GOT3 (cell line): ENCODE data around the gene NRDC.

Experiments used
- DNase-seq: peaks from one replicate; lab custom pipeline; 2025; ENCODE audit warnings: mixed read lengths; lab: John Stamatoyannopoulos, UW

Gene NRDC

GRCh38 chr1:51761351-51761750 is 117.2 kb downstream of the NRDC start:
- no peak for DNase-seq

DNA sequence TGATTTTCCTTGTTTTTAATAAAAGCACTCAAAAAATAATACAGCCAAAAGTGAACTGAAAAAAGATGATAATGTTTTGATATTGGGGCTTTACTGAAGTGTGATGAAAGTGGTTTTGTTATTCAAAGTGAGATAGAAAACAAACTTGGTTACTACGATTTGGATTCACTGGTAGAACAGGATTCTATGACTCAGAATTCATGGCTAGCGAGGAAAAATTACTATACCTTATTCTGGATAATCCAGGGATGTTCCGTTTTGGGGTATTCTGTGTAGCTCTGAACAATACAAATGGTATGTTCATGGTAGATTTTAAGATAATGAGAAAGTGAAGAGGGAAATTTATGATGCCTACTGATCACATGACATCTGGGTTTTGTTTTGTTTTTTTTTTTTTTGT is 117.7 kb downstream of the NRDC start:
- DNase-seq, result no peak

DNA sequence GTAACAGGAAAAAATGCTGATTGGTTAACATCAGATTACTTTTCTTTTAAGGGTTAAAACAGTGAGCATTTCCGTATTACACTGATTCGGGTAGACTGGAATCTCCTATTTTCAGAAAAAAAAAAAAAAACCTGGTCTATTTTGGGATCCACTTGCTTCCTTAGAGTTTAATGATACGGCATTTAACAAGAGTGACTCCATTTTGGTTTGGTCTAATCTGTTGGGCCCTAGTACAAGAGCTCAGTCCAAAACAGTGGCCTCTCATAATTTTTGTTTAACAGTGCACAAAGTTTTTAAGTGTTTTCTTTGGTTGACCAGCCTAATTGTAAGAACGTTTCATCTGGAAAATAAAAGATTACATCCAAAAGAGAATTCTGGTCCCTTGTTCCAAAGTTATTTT is 120.2 kb downstream of the NRDC start:
- DNase-seq, result no peak

- DNase-seq, result no peak
Measured at GRCh38 chr1:51756290-51756689, 122.2 kb downstream of the NRDC start.

- DNase-seq, result no peak
Measured at GRCh38 chr1:51755437-51755836, 123.1 kb downstream of the NRDC start.

DNA sequence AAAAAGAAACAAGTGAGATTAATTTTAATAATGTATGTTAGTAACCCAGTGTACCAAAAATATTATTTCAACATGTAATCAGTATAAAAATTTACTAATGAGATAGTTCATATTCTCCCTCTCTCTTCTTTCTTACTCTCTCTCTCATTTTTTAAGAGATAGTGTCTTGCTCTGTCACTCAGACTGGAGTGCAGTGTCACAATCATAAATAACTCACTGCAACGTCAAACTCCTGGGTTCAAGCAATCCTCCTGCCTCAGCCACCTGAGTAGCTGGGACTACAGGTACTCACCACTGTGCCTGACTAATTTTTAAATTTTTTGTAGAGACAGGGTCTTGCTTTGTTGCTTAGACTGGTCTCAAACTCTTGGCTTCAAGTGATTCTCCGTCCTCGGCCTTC is 123.9 kb downstream of the NRDC start:
- DNase-seq, result no peak

DNA sequence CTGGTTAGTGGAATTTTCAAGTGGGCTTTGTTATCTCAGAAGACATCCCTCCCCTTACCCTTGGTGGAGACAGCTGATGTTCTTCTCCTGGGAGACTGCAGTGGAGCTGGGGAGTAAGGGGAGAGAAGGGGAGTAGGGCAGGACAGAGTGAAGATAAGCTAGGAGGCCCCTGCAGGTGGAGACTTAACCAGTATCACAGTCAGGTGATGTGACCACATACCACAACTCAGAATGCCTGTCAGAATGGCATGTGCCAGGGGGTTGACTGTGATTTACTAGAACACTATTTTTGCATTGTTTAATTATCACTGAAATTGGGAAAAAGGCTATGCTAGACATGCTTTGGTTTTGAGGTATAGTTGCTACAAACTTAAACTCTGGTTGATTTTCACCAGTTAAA is 124.6 kb downstream of the NRDC start:
- no peak for DNase-seq

DNA sequence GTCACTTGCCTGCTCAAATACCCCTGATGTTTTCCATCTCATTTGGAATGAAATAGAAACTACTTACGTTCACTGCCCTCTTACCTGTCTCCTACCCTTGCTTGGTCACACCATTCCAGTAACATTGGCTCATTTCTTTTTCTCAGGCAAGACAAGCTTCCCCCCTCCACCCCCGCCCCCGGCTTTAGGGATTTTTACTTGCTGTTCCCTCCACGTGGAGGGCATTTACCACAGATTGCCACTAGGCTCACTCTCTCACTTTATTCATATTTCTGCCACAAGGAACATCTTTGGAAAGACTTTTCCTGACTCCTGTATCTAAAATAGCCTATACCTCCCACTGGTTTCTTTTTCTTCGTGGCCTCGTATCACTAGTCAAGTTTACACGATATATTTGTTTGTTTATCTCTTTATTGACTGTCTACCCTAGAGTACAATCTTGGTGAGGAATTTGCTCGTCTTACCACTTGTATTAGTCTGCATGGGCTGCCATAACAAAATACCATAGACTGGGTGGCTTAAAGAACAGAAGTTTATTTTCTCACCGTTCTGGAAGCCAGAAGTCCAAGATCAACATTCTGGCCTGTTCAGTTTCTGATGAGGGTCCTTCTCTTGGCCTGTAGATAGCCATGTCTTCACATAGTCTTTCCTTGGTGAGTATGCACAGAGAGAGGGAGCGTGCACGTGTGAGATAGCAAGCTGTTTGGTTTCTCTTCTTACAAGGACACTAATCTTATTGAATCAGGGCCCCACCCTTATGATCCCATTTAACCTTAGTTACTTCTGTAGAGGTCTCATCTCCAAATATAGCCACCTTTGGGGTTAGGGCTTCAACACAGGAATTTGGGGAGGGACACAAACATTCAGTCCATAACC is 126.2 kb downstream of the NRDC start:
- DNase-seq, result no peak

- no peak for DNase-seq
Measured at GRCh38 chr1:51750729-51751128, 127.8 kb downstream of the NRDC start.

GRCh38 chr1:51750218-51750617 is 128.3 kb downstream of the NRDC start:
- no peak for DNase-seq

GRCh38 chr1:51749151-51749550 is 129.4 kb downstream of the NRDC start:
- no peak for DNase-seq

DNA sequence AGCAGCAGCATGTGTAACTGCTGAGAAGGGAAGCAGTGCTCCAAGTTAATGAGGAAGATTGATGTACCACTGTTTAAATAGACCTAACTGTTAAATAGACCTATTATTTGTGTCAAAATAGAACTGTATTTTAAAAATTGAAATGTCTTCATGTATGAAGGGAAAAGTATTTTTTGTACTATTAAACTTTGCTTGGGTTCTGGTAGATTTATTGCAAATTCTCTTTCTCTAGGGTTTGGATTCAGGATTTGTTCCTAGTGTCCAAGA is 133.3 kb downstream of the NRDC start:
- DNase-seq, result no peak

DNA sequence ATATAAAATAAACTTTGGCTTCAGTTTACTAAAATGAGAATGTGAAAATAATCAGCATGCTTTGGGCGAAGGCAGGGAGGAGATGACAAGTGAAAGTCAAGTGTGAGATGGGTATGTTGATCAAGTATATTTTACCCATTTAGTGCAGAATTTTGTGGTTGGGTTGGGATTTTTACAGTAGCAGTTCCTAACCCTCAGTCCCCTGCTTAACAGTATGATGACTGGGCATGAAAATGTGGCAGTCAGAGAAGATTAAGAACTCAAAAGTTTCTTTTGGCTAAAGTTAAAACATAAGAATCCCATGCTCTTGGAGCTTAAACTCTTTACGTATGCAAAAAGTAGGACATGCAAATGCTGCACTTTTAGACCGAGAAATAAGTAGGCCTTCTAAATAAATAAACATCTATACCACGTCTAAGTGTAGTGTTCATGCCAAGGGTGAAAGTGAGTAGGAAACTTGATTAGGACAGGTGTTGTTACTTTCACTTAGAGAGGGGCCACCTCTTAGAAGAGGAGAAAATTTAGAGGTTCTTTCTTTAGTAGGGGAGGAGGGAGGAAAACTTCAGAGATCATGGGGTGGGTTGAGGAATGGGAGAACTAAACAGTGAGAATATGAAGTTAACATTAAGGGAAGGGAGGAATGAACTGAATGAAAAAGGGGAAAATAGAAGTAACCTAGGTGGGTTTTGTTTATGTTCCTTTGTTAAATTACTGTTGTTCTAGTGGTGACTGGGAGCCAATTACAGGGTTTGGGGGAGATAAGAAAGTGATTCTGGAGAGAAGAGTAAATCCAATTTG is 133.8 kb downstream of the NRDC start:
- DNase-seq, result no peak

DNA sequence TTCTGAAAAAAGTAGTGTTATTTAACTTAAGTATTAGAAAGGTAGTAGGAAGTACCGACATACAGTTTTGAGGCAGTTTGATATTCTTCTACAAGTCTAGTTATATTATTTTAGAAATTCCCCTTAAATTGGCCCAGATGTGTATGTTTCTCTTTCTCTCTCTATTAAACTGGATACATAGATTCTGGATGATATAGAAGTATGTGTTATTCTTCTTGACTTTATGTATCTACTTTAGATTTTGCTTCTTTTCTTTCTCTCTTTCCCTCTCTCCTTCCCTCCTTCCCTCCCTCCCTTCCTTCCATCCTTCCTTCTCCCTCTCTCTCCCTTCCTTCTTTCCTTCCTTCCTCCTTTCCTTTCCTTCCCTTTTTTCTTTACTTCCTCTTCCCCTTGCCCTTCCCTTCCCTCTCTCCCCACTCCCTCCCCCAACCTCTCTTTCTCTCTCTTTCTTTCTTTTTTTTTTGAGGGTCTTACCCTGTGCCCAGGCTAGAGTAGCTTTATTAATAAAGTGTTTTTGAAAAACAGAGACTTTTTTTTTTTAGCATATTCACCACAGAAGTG is 137.3 kb downstream of the NRDC start:
- no peak for DNase-seq

GRCh38 chr1:51740652-51741051 is 137.9 kb downstream of the NRDC start:
- DNase-seq, result no peak
